ENCODE measurements around the gene IGSF21.

Gene IGSF21

GRCh38 chr1:18307329-18307898 lies 199.8 kb downstream of the IGSF21 start:
- DNase-seq = no peak

GRCh38 chr1:18309552-18310155 lies 202.1 kb downstream of the IGSF21 start:
- no peak for DNase-seq

DNA sequence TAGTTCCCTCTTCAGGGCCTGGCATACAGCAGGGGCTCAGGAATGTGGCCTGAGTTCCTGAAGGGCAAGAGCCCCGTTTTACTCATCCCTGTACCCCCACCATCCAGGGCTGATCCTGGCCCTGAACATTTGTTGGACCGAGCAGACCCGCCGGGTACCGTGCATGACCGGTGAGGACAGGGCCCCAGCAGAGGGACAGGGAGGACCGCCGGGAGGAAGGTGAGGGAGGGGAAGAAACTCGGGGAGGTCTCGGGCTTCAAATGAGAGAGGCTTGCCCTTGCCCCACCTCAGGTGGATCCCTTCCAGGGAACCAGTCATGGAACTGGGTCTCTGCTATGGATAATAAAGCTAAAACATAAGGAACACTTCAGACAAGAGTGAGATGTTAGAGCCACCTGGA lies 205.4 kb downstream of the IGSF21 start:
- no peak for DNase-seq

DNA sequence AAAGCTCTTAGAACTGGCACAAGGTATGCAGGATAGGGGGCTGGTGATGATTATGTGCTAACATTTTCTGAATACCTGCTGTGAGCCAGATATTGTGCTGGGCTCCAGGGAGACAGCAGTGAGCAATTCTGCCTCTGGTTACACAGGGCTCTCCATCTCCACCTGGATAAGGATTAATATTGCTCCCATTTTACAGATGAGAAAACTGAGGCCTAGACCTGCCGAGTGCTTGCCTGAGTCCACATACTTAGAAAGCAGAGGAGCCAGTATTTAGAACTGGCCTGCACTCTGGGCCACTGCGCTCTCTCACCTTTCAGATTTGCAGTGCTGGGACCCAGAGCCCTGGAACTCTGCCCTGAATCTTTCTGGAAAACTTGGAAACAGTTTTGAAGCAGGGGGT lies 205.9 kb downstream of the IGSF21 start:
- no peak for DNase-seq

- DNase-seq = no peak
Measured at GRCh38 chr1:18314399-18314798, 206.8 kb downstream of the IGSF21 start.

DNA sequence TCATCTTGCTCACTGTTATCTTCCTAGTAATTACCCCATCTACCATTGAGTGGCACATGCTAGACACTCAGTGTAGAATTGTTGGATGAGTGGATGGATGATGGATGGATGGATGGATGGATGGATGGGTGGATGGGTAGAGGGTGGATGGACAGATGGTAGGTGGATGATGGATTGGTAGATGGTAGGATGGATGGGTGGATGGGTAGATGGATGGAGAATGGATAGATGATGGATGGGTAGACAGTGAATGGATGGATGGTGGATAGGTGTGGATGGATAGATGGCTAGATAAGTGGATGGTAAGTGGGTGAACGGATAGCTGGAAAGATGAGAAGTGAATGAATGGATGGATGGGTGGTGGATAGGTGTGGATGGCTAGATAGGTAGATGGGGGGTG lies 207.9 kb downstream of the IGSF21 start:
- DNase-seq = no peak

DNA sequence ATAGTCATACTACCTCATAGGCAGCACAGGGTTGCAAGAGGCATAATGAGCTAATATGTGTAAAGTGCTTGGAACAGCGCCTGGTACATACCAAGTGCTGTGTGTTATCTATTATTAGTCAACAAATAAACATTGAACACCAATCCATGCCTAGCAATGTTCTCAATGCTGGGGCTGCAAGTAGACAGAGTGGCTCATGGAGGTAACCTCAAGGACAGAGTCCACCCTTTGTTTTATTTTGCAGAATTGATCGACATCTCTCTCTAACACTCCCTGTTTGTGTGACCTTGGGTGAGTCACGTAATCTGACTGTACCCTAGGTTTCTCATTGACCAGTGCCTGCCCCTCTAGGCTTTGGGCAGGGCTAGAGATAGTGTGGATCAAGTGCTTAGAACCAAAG lies 209.2 kb downstream of the IGSF21 start:
- DNase-seq = no peak

GRCh38 chr1:18319099-18319498 lies 211.5 kb downstream of the IGSF21 start:
- DNase-seq = no peak

GRCh38 chr1:18320051-18320450 lies 212.5 kb downstream of the IGSF21 start:
- no peak for DNase-seq

GRCh38 chr1:18322368-18323032 lies 214.9 kb downstream of the IGSF21 start:
- no peak for DNase-seq

- no peak for DNase-seq
Measured at GRCh38 chr1:18323259-18323658, 215.7 kb downstream of the IGSF21 start.

- no peak for DNase-seq
Measured at GRCh38 chr1:18324246-18324645, 216.6 kb downstream of the IGSF21 start.

- DNase-seq = no peak
Measured at GRCh38 chr1:18325136-18325535, 217.5 kb downstream of the IGSF21 start.

DNA sequence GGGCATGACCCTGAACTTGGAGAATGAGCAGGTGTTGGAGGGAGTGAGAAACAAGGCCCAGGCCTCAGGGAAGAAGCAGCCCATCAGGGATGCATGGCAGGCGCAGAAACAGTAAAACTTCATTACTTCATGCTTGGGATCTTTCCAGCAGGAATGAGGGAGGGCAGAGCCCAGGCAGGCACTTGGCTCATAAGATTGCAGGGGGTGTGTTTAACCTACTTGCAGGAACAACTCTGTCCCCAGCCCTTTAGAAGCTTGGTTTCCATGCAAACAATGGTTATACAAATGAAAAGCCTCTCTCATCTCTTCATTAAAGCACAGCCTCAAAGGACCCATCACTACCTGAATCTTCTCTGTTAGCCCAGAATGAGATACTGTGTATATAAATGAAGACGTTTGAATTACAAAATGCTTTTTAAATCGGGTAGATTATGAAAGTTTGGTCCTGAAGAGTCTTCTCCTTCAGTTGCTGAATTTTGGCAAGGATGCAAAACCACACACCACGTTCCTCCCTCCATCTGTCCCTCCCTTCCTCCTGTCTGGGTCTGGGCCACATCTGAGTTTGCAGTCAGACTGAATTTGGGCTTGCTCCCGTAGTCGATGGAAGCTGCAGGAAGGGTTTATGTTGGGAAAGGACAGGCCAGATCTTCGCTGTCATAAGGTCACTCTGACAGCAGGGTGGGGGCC lies 218.8 kb downstream of the IGSF21 start:
- no peak for DNase-seq

DNA sequence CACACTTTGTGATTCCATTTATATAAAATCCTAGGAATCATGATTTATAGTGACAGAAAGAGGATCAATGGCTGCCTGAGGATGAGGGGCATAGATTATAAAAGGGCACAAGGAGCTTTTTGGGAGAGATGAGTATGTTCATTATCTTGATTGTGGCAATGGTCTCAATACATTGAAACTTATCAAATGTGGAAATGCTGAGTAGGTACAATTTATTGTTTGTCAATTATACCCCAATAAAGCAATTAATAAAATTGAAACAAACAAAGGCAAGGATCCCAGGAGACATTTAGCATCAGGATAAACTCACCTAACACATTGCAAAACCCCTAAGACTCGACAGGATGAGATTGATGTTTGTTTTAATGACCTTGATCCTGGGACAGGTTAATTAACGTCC lies 220.1 kb downstream of the IGSF21 start:
- no peak for DNase-seq

GRCh38 chr1:18328803-18329202 lies 221.2 kb downstream of the IGSF21 start:
- no peak for DNase-seq

- DNase-seq = no peak
Measured at GRCh38 chr1:18329469-18330253, 222.1 kb downstream of the IGSF21 start.

DNA sequence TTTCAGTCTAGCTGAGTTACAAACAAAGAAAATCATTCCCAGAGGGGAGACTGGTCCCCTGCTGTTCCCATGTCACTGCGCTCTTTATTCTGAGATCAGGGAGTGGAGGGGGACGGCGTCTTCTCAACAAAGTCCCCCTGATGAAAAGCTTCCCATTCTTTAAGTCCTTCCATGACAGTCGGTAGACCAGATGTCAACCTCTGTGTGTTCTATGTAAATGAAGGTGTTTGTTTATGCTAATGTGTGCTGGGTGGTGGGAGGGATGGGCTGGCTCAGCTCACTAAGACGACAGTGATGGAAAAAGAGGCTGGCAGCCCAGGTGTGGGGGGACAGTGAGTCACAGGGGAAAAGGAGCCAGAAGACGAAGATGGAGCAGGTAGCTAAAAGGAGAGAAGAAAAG lies 225.0 kb downstream of the IGSF21 start:
- DNase-seq = no peak

DNA sequence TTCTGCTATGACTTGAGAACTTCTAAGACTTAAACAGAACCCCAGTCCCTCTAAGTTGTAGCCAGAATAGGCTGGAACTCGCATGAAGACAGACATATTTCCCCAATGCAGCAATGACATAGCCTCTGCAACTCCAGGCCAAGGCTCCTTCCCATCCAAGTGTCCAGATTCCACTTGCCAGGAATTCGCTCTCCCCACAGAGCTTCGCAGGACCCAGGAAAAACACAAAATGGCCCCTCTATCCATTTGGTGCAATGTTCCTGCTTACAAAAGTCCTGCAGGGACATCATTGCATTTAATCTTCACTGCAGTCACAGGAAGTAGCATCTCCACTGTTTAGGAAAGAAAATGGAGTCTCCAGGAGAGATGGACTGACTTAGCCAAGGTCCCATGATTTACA lies 225.6 kb downstream of the IGSF21 start:
- DNase-seq = no peak

GRCh38 chr1:18336801-18337200 lies 229.2 kb downstream of the IGSF21 start:
- no peak for DNase-seq

- no peak for DNase-seq
Measured at GRCh38 chr1:18337757-18338156, 230.2 kb downstream of the IGSF21 start.

GRCh38 chr1:18339161-18339560 lies 231.6 kb downstream of the IGSF21 start:
- DNase-seq = no peak

GRCh38 chr1:18340158-18340764 lies 232.7 kb downstream of the IGSF21 start:
- DNase-seq = no peak
